ENCODE results near the gene CTRL.
A peak's percentile ranks its signal among the peaks of the same experiment; 100 is the strongest.

Gene CTRL

DNA sequence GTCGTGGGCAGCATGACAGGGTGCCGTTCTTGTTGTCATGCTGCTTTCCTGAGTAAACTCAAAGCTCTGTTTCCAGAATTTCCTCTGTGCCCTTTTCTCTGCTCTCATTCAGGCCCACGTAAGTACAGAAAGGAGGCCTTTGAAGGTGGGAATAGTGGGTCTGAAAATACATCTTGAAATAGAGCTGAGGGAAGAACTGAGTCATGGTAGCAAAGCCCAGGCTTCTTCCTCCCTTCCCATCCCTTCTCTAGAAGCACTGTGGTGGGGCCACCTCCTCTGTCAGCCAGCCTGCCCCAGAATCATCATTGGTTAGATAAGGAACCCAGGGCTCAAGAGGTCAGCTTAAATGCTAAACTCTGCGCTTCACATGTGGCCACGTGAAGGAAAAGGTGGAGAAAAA, 9.4 kb downstream of the CTRL start:
- ATAC-seq = no peak
- TF ChIP-seq ZFP30 (CRISPR knock-in tag; IDR thresholded peaks at IDR 0.05) (no peak), ESRRG (CRISPR knock-in tag; IDR thresholded peaks at IDR 0.05) (no peak), GLIS3 (CRISPR knock-in tag; IDR thresholded peaks at IDR 0.05) (no peak), BACH2 (CRISPR knock-in tag; IDR thresholded peaks at IDR 0.05; ENCODE audit: borderline replicate concordance) (no peak), ISL1 (CRISPR knock-in tag; IDR thresholded peaks at IDR 0.05) (no peak), CSDC2 (CRISPR knock-in tag; IDR thresholded peaks at IDR 0.05) (no peak), TCF4 (CRISPR knock-in tag; IDR thresholded peaks at IDR 0.05; ENCODE audit: borderline replicate concordance) (no peak), RARB (CRISPR knock-in tag; IDR thresholded peaks at IDR 0.05) (no peak), OSR1 (CRISPR knock-in tag; IDR thresholded peaks at IDR 0.05) (no peak), TSHZ2 (CRISPR knock-in tag; IDR thresholded peaks at IDR 0.05) (no peak), ZNF70 (CRISPR knock-in tag; IDR thresholded peaks at IDR 0.05) (no peak), TOX (CRISPR knock-in tag; IDR thresholded peaks at IDR 0.05; ENCODE audit: borderline replicate concordance) (no peak), ZFP3 (CRISPR knock-in tag; IDR thresholded peaks at IDR 0.05) (no peak), SNAI2 (CRISPR knock-in tag; IDR thresholded peaks at IDR 0.05) (no peak), PPARA (CRISPR knock-in tag; IDR thresholded peaks at IDR 0.05; ENCODE audit: borderline replicate concordance) (no peak), ZNF8 (CRISPR knock-in tag; IDR thresholded peaks at IDR 0.05) (no peak)

DNA sequence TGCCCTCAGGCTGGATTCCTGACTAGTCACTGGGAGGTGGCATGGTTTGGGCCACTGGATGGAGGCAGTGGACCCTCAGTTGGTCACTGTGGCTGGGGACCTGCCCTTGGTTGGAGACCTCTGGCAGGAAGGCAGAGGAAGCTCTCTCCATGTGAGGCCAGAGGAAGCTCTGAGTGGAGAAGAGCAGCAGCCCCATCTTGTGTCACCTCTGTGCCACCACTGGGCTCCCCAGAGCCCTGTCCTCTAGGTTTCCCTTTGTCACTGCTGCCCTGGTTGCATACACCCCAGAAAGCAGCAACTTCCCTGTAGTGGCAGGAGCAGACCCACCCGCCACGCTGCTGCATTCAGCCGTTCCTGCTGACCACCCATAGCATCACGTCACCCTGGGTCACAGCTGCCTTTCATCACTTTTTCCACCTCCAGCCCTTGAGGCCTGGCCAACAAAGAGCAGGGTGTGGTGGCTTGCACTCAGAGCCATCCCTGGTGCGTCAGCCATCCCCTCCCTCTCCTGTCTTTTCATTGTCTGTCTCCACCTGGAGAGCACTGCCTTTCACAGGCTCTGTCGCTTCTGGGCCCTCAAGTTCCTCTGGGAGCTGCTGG, 11.9 kb downstream of the CTRL start:
- no peak for ATAC-seq
- TF ChIP-seq ARNTL (CRISPR knock-in tag; IDR thresholded peaks at IDR 0.05; ENCODE audit: borderline replicate concordance, low read depth) (no peak), ZFP3 (CRISPR knock-in tag; IDR thresholded peaks at IDR 0.05) (no peak)

DNA sequence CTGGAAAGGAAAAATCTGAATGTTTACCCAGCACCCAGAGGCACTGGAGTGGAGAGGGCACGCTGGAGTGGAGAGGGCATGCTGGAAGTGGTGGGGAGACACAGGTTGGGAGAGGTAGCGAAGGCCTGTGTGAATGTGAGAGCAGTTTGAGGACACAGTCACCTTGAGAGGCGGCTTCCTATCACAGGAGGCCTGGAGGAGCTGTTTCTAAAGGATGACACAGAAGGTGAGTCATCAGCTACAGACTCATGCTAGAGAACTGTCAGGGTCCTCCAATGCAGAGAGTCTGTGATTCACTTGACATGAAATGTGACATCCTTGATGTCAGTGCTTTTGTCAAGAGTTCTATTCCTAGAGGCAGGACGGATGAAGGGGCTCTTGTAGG, 13.8 kb downstream of the CTRL start:
- no peak for TF ChIP-seq PATZ1 (CRISPR knock-in tag; IDR thresholded peaks at IDR 0.05; ENCODE audit: borderline replicate concordance)
- TF ChIP-seq CSDC2 (CRISPR knock-in tag; IDR thresholded peaks at IDR 0.05) = no peak
- TF ChIP-seq, protein P1, sequence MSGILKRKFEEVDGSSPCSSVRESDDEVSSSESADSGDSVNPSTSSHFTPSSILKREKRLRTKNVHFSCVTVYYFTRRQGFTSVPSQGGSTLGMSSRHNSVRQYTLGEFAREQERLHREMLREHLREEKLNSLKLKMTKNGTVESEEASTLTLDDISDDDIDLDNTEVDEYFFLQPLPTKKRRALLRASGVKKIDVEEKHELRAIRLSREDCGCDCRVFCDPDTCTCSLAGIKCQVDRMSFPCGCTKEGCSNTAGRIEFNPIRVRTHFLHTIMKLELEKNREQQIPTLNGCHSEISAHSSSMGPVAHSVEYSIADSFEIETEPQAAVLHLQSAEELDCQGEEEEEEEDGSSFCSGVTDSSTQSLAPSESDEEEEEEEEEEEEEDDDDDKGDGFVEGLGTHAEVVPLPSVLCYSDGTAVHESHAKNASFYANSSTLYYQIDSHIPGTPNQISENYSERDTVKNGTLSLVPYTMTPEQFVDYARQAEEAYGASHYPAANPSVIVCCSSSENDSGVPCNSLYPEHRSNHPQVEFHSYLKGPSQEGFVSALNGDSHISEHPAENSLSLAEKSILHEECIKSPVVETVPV (CRISPR knock-in tag; IDR thresholded peaks at IDR 0.05) = no peak
- no peak for TF ChIP-seq GLIS3 (CRISPR knock-in tag; IDR thresholded peaks at IDR 0.05)
- no peak for TF ChIP-seq TCF4 (CRISPR knock-in tag; IDR thresholded peaks at IDR 0.05; ENCODE audit: borderline replicate concordance)
- TF ChIP-seq RARB (CRISPR knock-in tag; IDR thresholded peaks at IDR 0.05) = no peak

DNA sequence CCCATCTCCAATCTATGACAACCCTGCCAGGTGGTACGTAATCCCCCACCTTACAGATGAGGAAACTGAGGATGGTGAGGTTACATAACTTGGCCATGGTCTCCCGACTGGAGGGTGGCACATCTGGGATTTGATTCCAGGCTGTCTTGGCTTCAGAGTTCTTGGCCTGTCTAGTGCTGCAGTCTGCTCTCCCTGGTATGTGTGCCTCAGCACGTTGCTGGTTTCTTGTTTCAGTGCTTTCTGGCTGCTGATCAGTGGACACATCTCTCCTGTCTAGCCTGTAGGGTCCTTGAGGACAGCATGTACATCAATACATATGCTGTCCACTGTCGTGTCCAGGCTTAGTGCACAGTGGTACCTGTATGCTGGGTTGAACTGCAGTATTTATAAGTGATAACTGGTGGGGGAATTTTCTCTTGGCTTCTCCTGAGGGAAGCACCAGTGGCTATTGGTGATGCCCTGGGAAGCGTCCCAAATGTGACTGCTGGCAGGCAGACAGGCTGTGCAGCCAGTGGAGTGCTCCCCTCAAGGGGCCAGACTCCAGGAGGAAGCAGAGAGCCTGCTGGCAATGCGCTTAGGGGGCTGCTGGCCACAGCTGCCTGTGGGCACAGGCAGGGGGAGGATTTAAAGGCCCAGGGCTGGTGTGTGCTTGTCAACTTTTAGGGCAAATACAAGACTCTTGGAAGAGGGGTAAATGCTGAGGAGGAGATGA, 14.4 kb downstream of the CTRL start:
- ATAC-seq = peak; percentile 84
- TF ChIP-seq ESRRG (CRISPR knock-in tag; IDR thresholded peaks at IDR 0.05) = no peak
- no peak for TF ChIP-seq PPARA (CRISPR knock-in tag; IDR thresholded peaks at IDR 0.05; ENCODE audit: borderline replicate concordance)
- TF ChIP-seq, protein P2, sequence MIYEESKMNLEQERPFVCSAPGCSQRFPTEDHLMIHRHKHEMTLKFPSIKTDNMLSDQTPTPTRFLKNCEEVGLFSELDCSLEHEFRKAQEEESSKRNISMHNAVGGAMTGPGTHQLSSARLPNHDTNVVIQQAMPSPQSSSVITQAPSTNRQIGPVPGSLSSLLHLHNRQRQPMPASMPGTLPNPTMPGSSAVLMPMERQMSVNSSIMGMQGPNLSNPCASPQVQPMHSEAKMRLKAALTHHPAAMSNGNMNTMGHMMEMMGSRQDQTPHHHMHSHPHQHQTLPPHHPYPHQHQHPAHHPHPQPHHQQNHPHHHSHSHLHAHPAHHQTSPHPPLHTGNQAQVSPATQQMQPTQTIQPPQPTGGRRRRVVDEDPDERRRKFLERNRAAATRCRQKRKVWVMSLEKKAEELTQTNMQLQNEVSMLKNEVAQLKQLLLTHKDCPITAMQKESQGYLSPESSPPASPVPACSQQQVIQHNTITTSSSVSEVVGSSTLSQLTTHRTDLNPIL (CRISPR knock-in tag; IDR thresholded peaks at IDR 0.05; ENCODE audit: low read depth) = no peak
- no peak for TF ChIP-seq SNAI2 (CRISPR knock-in tag; IDR thresholded peaks at IDR 0.05)
- TF ChIP-seq PATZ1 (CRISPR knock-in tag; IDR thresholded peaks at IDR 0.05; ENCODE audit: borderline replicate concordance) = no peak
- TF ChIP-seq ZNF8 (CRISPR knock-in tag; IDR thresholded peaks at IDR 0.05) = no peak
- TF ChIP-seq ZNF565 (CRISPR knock-in tag; conservative IDR thresholded peaks at IDR 0.05; ENCODE audit: low read depth) = no peak
- TF ChIP-seq RARB (CRISPR knock-in tag; IDR thresholded peaks at IDR 0.05) = no peak
- TF ChIP-seq POU6F1 (CRISPR knock-in tag; IDR thresholded peaks at IDR 0.05; ENCODE audit: borderline replicate concordance, low read depth) = no peak
- TF ChIP-seq TOX (CRISPR knock-in tag; IDR thresholded peaks at IDR 0.05; ENCODE audit: borderline replicate concordance) = no peak
- TF ChIP-seq ZNF70 (CRISPR knock-in tag; IDR thresholded peaks at IDR 0.05) = no peak
- TF ChIP-seq OSR1 (CRISPR knock-in tag; IDR thresholded peaks at IDR 0.05) = no peak

More for the DNA sequence above, 13.8 kb downstream of the CTRL start:
- peak; percentile 87 for ATAC-seq

Data from SK-N-SH treated with all-trans-retinoic acid at 6 μM for 48 hours (cell line).